ENCODE results near the gene ONECUT2.
A peak's percentile ranks its signal among the peaks of the same experiment; 100 is the strongest.

Gene ONECUT2

GRCh38 chr18:57440331-57441070 lies 5.3 kb downstream of the ONECUT2 start:
- Histone ChIP-seq H3K36me3 (ENCODE audit: control insufficient read depth, insufficient read depth, low read length) (no peaks in the 10 kb centered on the region), H3K4me3 (replicated peaks; ENCODE audit: low read depth, low read length) (no peak overlapping the region), H3K27me3 (replicated peaks; ENCODE audit: control insufficient read depth, insufficient read depth, low read length) (peaks cover 3% of the 10 kb centered on the region)
- TF ChIP-seq CTCF (IDR thresholded peaks at IDR 0.05; ENCODE audit: insufficient read depth, low read length, poor library complexity, severe bottlenecking) = no peak
- DNase-seq (ENCODE audit: extremely low read depth, insufficient read length) = no peak

GRCh38 chr18:57441071-57441794 lies 6.1 kb downstream of the ONECUT2 start:
- Histone ChIP-seq H3K4me3 (replicated peaks; ENCODE audit: low read depth, low read length) (peak overlapping the region; percentile 43), H3K27me3 (replicated peaks; ENCODE audit: control insufficient read depth, insufficient read depth, low read length) (peaks cover 3% of the 10 kb centered on the region), H3K36me3 (ENCODE audit: control insufficient read depth, insufficient read depth, low read length) (no peaks in the 10 kb centered on the region)
- peak; percentile 67 for DNase-seq (ENCODE audit: extremely low read depth, insufficient read length)
- TF ChIP-seq CTCF (IDR thresholded peaks at IDR 0.05; ENCODE audit: insufficient read depth, low read length, poor library complexity, severe bottlenecking) = no peak

- no peak for TF ChIP-seq CTCF (IDR thresholded peaks at IDR 0.05; ENCODE audit: insufficient read depth, low read length, poor library complexity, severe bottlenecking)
- H3K4me3 ChIP-seq (replicated peaks; ENCODE audit: low read depth, low read length) = no peak overlapping the region
- peaks cover 1% of the 10 kb centered on the region for H3K27me3 ChIP-seq (replicated peaks; ENCODE audit: control insufficient read depth, insufficient read depth, low read length)
- no peak for DNase-seq (ENCODE audit: extremely low read depth, insufficient read length)
- no peaks in the 10 kb centered on the region for H3K36me3 ChIP-seq (ENCODE audit: control insufficient read depth, insufficient read depth, low read length)
These were observed 8.1 kb downstream of the ONECUT2 start for GRCh38 chr18:57443247-57443646.

GRCh38 chr18:57443702-57444101 lies 8.5 kb downstream of the ONECUT2 start:
- TF ChIP-seq CTCF (IDR thresholded peaks at IDR 0.05; ENCODE audit: insufficient read depth, low read length, poor library complexity, severe bottlenecking) = no peak
- H3K4me3 ChIP-seq (replicated peaks; ENCODE audit: low read depth, low read length) = no peak overlapping the region
- H3K27me3 ChIP-seq (replicated peaks; ENCODE audit: control insufficient read depth, insufficient read depth, low read length) = peaks cover 1% of the 10 kb centered on the region
- no peaks in the 10 kb centered on the region for H3K36me3 ChIP-seq (ENCODE audit: control insufficient read depth, insufficient read depth, low read length)
- no peak for DNase-seq (ENCODE audit: extremely low read depth, insufficient read length)

- no peaks in the 10 kb centered on the region for H3K36me3 ChIP-seq (ENCODE audit: control insufficient read depth, insufficient read depth, low read length)
- peaks cover 1% of the 10 kb centered on the region for H3K27me3 ChIP-seq (replicated peaks; ENCODE audit: control insufficient read depth, insufficient read depth, low read length)
- no peak for DNase-seq (ENCODE audit: extremely low read depth, insufficient read length)
- TF ChIP-seq CTCF (IDR thresholded peaks at IDR 0.05; ENCODE audit: insufficient read depth, low read length, poor library complexity, severe bottlenecking) = no peak
- H3K4me3 ChIP-seq (replicated peaks; ENCODE audit: low read depth, low read length) = no peak overlapping the region
These were observed 9.2 kb downstream of the ONECUT2 start for GRCh38 chr18:57444301-57444759.
